H9 (cell line): ENCODE results near the gene SBK1. TPM values are rescaled to one million over a fixed set of nuclear protein-coding genes. Genes with fewer than 3 reads are reported as not detected.

Experiments used
- DNase-seq: peaks from one replicate; pipeline ENCODE4 v3.0.0-alpha.2; 2017
- H2AFZ ChIP-seq: one replicate; pipeline ENCODE4 v1.6.1; 2013; ENCODE audit warnings: mild to moderate bottlenecking, low read length, control low read depth, moderate library complexity
- H2AK5ac ChIP-seq: 2 replicates; pipeline ENCODE4 v1.6.1; 2013; ENCODE audit warnings: low read length, control low read depth, mixed read lengths; ENCODE audit not compliant: insufficient read length
- H2BK120ac ChIP-seq: one replicate; pipeline ENCODE4 v1.6.1; 2013; ENCODE audit warnings: low read depth, mild to moderate bottlenecking, low read length, control low read depth, inconsistent platforms; ENCODE audit not compliant: poor library complexity, severe bottlenecking
- H2BK12ac ChIP-seq: 2 replicates; pipeline ENCODE4 v1.6.1; 2013; ENCODE audit warnings: low read length, control low read depth, mixed read lengths, low read depth; ENCODE audit not compliant: insufficient read length
- H2BK15ac ChIP-seq: 2 replicates; pipeline ENCODE4 v1.6.1; 2013; ENCODE audit warnings: low read depth, low read length, control low read depth
- H2BK20ac ChIP-seq: one replicate; pipeline ENCODE4 v1.6.1; 2013; ENCODE audit warnings: low read depth, mild to moderate bottlenecking, low read length, control low read depth, inconsistent platforms; ENCODE audit not compliant: poor library complexity, severe bottlenecking
- H2BK5ac ChIP-seq: 2 replicates; pipeline ENCODE4 v1.6.1; 2013; ENCODE audit warnings: low read length, control low read depth, mixed read lengths; ENCODE audit not compliant: insufficient read length
- H3K14ac ChIP-seq: 2 replicates; pipeline ENCODE4 v1.6.1; 2013; ENCODE audit warnings: low read length, control low read depth; ENCODE audit not compliant: insufficient read depth
- H3K18ac ChIP-seq: 2 replicates; pipeline ENCODE4 v1.6.1; 2013; ENCODE audit warnings: low read depth, mild to moderate bottlenecking, mixed read lengths, low read length, control low read depth; ENCODE audit not compliant: insufficient read length
- H3K23ac ChIP-seq: 2 replicates; pipeline ENCODE4 v1.6.1; 2013; ENCODE audit warnings: low read length, control low read depth, mixed read lengths, low read depth; ENCODE audit not compliant: insufficient read length
- H3K23me2 ChIP-seq: 2 replicates; pipeline ENCODE4 v1.6.1; 2013; ENCODE audit warnings: low read depth, mild to moderate bottlenecking, mixed read lengths, low read length, control low read depth; ENCODE audit not compliant: insufficient read length, poor library complexity, severe bottlenecking
- H3K27ac ChIP-seq: 2 replicates; pipeline ENCODE4 v1.5.1; 2013; ENCODE audit warnings: low read length, control low read depth, mixed read lengths, low read depth; ENCODE audit not compliant: insufficient read length
- H3K27me3 ChIP-seq: 2 replicates; pipeline ENCODE4 v1.6.1; 2013; ENCODE audit warnings: low read length, control low read depth, inconsistent platforms; ENCODE audit not compliant: insufficient read depth
- H3K4ac ChIP-seq: 2 replicates; pipeline ENCODE4 v1.6.1; 2013; ENCODE audit warnings: low read depth, mild to moderate bottlenecking, control low read depth, inconsistent platforms, low read length, moderate library complexity
- H3K4me1 ChIP-seq: 2 replicates; pipeline ENCODE4 v1.6.1; 2013; ENCODE audit warnings: low read length, control low read depth, inconsistent platforms; ENCODE audit not compliant: insufficient read depth
- H3K4me2 ChIP-seq: 2 replicates; pipeline ENCODE4 v1.6.1; 2013; ENCODE audit warnings: low read length, control low read depth, mixed read lengths; ENCODE audit not compliant: insufficient read length, insufficient read depth
- H3K56ac ChIP-seq: 2 replicates; pipeline ENCODE4 v1.6.1; 2013; ENCODE audit warnings: low read depth, mild to moderate bottlenecking, mixed read lengths, low read length, control low read depth; ENCODE audit not compliant: insufficient read length
- H3K79me1 ChIP-seq: 2 replicates; pipeline ENCODE4 v1.6.1; 2013; ENCODE audit warnings: low read depth, mild to moderate bottlenecking, moderate library complexity, low read length, control low read depth, inconsistent platforms; ENCODE audit not compliant: insufficient read depth, poor library complexity, severe bottlenecking
- H3K79me2 ChIP-seq: 2 replicates; pipeline ENCODE4 v1.6.1; 2013; ENCODE audit warnings: low read length, control low read depth, inconsistent platforms; ENCODE audit not compliant: insufficient read depth
- H3K9ac ChIP-seq: 2 replicates; pipeline ENCODE4 v1.6.1; 2013; ENCODE audit warnings: low read length, control low read depth, mixed read lengths; ENCODE audit not compliant: insufficient read length; ENCODE audit errors: extremely low read depth
- H3K9me3 ChIP-seq: one replicate; pipeline ENCODE4 v1.6.1; 2013; ENCODE audit warnings: low read depth, low read length, inconsistent platforms; ENCODE audit not compliant: control insufficient read depth
- H3T11ph ChIP-seq: one replicate; pipeline ENCODE4 v1.6.1; 2013; ENCODE audit warnings: mild to moderate bottlenecking, low read length, control low read depth, inconsistent platforms
- H4K20me1 ChIP-seq: one replicate; pipeline ENCODE4 v1.6.1; 2013; ENCODE audit not compliant: control insufficient read depth, insufficient read length, insufficient read depth
- H4K5ac ChIP-seq: 2 replicates; pipeline ENCODE4 v1.6.1; 2013; ENCODE audit warnings: low read depth, mild to moderate bottlenecking, mixed read lengths, low read length, control low read depth; ENCODE audit not compliant: insufficient read length
- H4K8ac ChIP-seq: replicated peaks from 2 replicates; pipeline ENCODE4 v1.6.1; 2013; ENCODE audit warnings: low read length, control low read depth, mixed read lengths, low read depth; ENCODE audit not compliant: insufficient read length
- H4K91ac ChIP-seq: 2 replicates; pipeline ENCODE4 v1.6.1; 2013; ENCODE audit warnings: low read depth, mild to moderate bottlenecking, moderate library complexity, mixed read lengths, low read length, control low read depth; ENCODE audit not compliant: insufficient read length
- H3K27ac Mint-ChIP-seq, 3 experiments: 2 replicates in 2 of 3; 3 replicates in 1 of 3; pipeline ENCODE4 v1.8.0; 2020 to 2021; ENCODE audit warnings: mixed read lengths in 3 of 3, mild to moderate bottlenecking in 1 of 3, moderate library complexity in 1 of 3
- H3K27me3 Mint-ChIP-seq: 2 replicates; pipeline ENCODE4 v1.8.0; 2021; ENCODE audit warnings: low read depth, mild to moderate bottlenecking, moderate library complexity, mixed read lengths
- H3K36me3 Mint-ChIP-seq, 3 experiments: 2 replicates in 2 of 3; 3 replicates in 1 of 3; pipeline ENCODE4 v1.8.0; 2020 to 2021; ENCODE audit warnings: low read depth in 3 of 3, mixed read lengths in 3 of 3; ENCODE audit not compliant: insufficient read depth in 1 of 3
- H3K4me1 Mint-ChIP-seq, 2 experiments: 2 replicates each; pipeline ENCODE4 v1.8.0; 2020; ENCODE audit warnings: mixed read lengths in 2 of 2
- H3K4me3 Mint-ChIP-seq, 2 experiments: 2 replicates in 1 of 2; 3 replicates in 1 of 2; pipeline ENCODE4 v1.8.0; 2020 to 2021; ENCODE audit warnings: mild to moderate bottlenecking in 2 of 2, mixed read lengths in 2 of 2, moderate library complexity in 1 of 2
- H3K9me3 Mint-ChIP-seq, 2 experiments: 2 replicates in 1 of 2; 3 replicates in 1 of 2; pipeline ENCODE4 v1.8.0; 2020; ENCODE audit warnings: mild to moderate bottlenecking in 2 of 2, mixed read lengths in 2 of 2, moderate library complexity in 1 of 2
- CTCF ChIP-seq: fragments of 200-600 bp; sonication (generic); conservative IDR thresholded peaks from 3 replicates; pipeline ENCODE4 v1.8.0; 2021; ENCODE audit warnings: antibody characterized with exemption, mild to moderate bottlenecking
- WGBS: extraction: QIAGEN DNeasy Blood & Tissue Kit; methylation state at CpG from one replicate; pipeline ENCODE4 v1.1.7; 2013; ENCODE audit warnings: missing lambda C conversion rate, low lambda C conversion rate, mixed read lengths; ENCODE audit not compliant: insufficient read length; ENCODE audit errors: extremely low coverage; 5-methylcytosine and 5-hydroxymethylcytosine counted together
- total RNA-seq: library from RNA; stranded (reverse); gene quantifications from 2 replicates; pipeline ENCODE4 v1.2.1, GENCODE V29; 2021

The SBK1 gene
- total RNA-seq, 1 experiment from 2014 or later: 65.5 TPM

DNA sequence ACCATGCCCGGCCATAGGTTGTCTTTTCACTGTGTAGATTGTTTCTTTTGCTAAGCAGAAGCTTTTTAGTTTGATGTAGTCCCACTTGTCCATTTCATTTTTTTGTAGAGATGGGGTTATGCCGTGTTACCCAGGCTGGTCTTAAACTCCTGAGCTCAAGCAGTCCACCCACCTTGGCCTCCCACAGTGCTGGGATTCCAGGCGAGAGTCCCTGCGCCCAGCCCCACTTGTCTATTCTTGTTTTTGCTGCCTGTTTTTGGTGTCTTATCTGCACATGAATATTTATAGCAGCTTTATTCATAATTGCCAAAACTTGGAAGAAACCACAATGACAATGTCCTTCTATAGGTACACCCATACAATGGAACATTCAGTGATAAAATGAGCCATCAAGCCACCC, 18.8 kb upstream of the SBK1 start:
- Histone ChIP-seq H3K4me2 (no peak overlapping the region), H4K20me1 (no peaks in the 10 kb centered on the region), H4K8ac (no peak overlapping the region), H2AK5ac (no peak overlapping the region), H3K4me1 (no peaks in the 10 kb centered on the region), H3K9me3 (no peaks in the 10 kb centered on the region), H2BK120ac (no peak overlapping the region), H3K27me3 (peaks cover 3% of the 10 kb centered on the region; the same call in 1 of the 2 replicates), H3K14ac (no peak overlapping the region), H2BK20ac (no peak overlapping the region), H3K23me2 (peaks cover 9% of the 10 kb centered on the region), H3K27ac (no peak overlapping the region), H3K4ac (no peak overlapping the region), H3T11ph (no peak overlapping the region), H4K91ac (no peak overlapping the region), H2BK15ac (no peak overlapping the region), H2BK5ac (no peak overlapping the region), H3K9ac (no peak overlapping the region), H2AFZ (no peak overlapping the region), H4K5ac (no peak overlapping the region), H3K79me1 (no peaks in the 10 kb centered on the region), H3K79me2 (no peaks in the 10 kb centered on the region), H3K23ac (no peak overlapping the region), H3K18ac (no peak overlapping the region), H2BK12ac (no peak overlapping the region), H3K56ac (no peak overlapping the region)
- no peak for TF ChIP-seq CTCF
- Mint-ChIP-seq H3K36me3 (peaks cover 0 to 4% (median 0%) of the 10 kb centered on the region in 3 experiments; a peak in 3 of 7 replicates), H3K27ac (no peak overlapping the region), H3K9me3 (peaks cover 2 to 3% of the 10 kb centered on the region in 2 experiments; a peak in 2 of 5 replicates), H3K4me1 (peaks cover 9 to 14% of the 10 kb centered on the region in 2 experiments), H3K4me3 (no peak overlapping the region), H3K27me3 (peaks cover 37% of the 10 kb centered on the region)
- no CpG with 5 or more reads among the region's 4 CpGs for WGBS
- DNase-seq: no peak
